ENCODE measurements around the gene CCDC190. TPM values are rescaled to one million over a fixed set of nuclear protein-coding genes. Genes with fewer than 3 reads are reported as not detected.

Gene CCDC190
- under 1 TPM in 1 of 2 donors, not detected in 1; 0.14 TPM for total RNA-seq

- H3K36me3 ChIP-seq = no peaks in the 10 kb centered on the region
- WGBS = 52% methylated on average over 4 of the region's 4 CpGs
- no peaks in the 10 kb centered on the region for H3K4me1 ChIP-seq (replicated peaks)
- H3K27me3 ChIP-seq (replicated peaks; ENCODE audit: insufficient read depth) = no peaks in the 10 kb centered on the region
- no peaks in the 10 kb centered on the region for H3K9me3 ChIP-seq
- DNase-seq (ENCODE audit: low spot score) = no peak
- intact Hi-C loops (cut with DNase I) = no loop called here
- no peak within 1 kb of the TSS for H3K4me3 ChIP-seq
- TF ChIP-seq POLR2AphosphoS5 (IDR thresholded peaks at IDR 0.05) = no peak
- TF ChIP-seq CTCF (IDR thresholded peaks at IDR 0.05) = no peak
- no peak for TF ChIP-seq POLR2A (IDR thresholded peaks at IDR 0.05)
- H3K27ac ChIP-seq = no peak within 1 kb of the TSS
Observed at GRCh38 chr1:162861101-162861500, at the start of gene CCDC190. Gene CCDC190 (minus strand): TSS chr1:162861175. CDS start chr1:162859646, 1,529 bp downstream.

- intact Hi-C loops (cut with DNase I) = no loop called here
- WGBS = 80% methylated on average over 2 of the region's 2 CpGs
- Histone ChIP-seq H3K27ac (no peak overlapping the region), H3K27me3 (replicated peaks; ENCODE audit: insufficient read depth) (no peaks in the 10 kb centered on the region), H3K36me3 (no peaks in the 10 kb centered on the region), H3K4me1 (replicated peaks) (no peaks in the 10 kb centered on the region), H3K4me3 (no peak overlapping the region), H3K9me3 (no peaks in the 10 kb centered on the region)
- DNase-seq (ENCODE audit: low spot score) = no peak
- TF ChIP-seq CTCF (IDR thresholded peaks at IDR 0.05) = no peak
- no peak for TF ChIP-seq POLR2AphosphoS5 (IDR thresholded peaks at IDR 0.05)
- no peak for TF ChIP-seq POLR2A (IDR thresholded peaks at IDR 0.05)
Observed at GRCh38 chr1:162910161-162910560, 49.2 kb upstream of the CCDC190 start.

GRCh38 chr1:162908780-162909179 is 47.8 kb upstream of the CCDC190 start:
- H3K27me3 ChIP-seq (replicated peaks; ENCODE audit: insufficient read depth) = no peaks in the 10 kb centered on the region
- 60% methylated on average over 2 of the region's 2 CpGs for WGBS
- intact Hi-C loops (cut with DNase I) = no loop called here

GRCh38 chr1:162908236-162908635 is 47.3 kb upstream of the CCDC190 start:
- intact Hi-C loops (cut with DNase I) = no loop called here
- no peak for TF ChIP-seq CTCF (IDR thresholded peaks at IDR 0.05)
- no peak for TF ChIP-seq POLR2AphosphoS5 (IDR thresholded peaks at IDR 0.05)
- TF ChIP-seq POLR2A (IDR thresholded peaks at IDR 0.05) = no peak
- WGBS = 49% methylated on average over 2 of the region's 2 CpGs

More at GRCh38 chr1:162908780-162909179, 47.8 kb upstream of the CCDC190 start:
- no peaks in the 10 kb centered on the region for H3K36me3 ChIP-seq
- TF ChIP-seq POLR2AphosphoS5 (IDR thresholded peaks at IDR 0.05) = no peak
- no peak for TF ChIP-seq POLR2A (IDR thresholded peaks at IDR 0.05)
- TF ChIP-seq CTCF (IDR thresholded peaks at IDR 0.05) = no peak
- no peaks in the 10 kb centered on the region for H3K4me1 ChIP-seq (replicated peaks)
- H3K27ac ChIP-seq = no peak overlapping the region
- no peak overlapping the region for H3K4me3 ChIP-seq
- no peak for DNase-seq (ENCODE audit: low spot score)
- no peaks in the 10 kb centered on the region for H3K9me3 ChIP-seq

GRCh38 chr1:162906485-162906884 is 45.5 kb upstream of the CCDC190 start:
- TF ChIP-seq POLR2A (IDR thresholded peaks at IDR 0.05) (no peak), POLR2AphosphoS5 (IDR thresholded peaks at IDR 0.05) (no peak), CTCF (IDR thresholded peaks at IDR 0.05) (no peak)
- H3K27me3 ChIP-seq (replicated peaks; ENCODE audit: insufficient read depth) = no peaks in the 10 kb centered on the region

More at GRCh38 chr1:162908236-162908635, 47.3 kb upstream of the CCDC190 start:
- no peak for DNase-seq (ENCODE audit: low spot score)
- Histone ChIP-seq H3K36me3 (no peaks in the 10 kb centered on the region), H3K27ac (no peak overlapping the region), H3K4me1 (replicated peaks) (no peaks in the 10 kb centered on the region), H3K27me3 (replicated peaks; ENCODE audit: insufficient read depth) (no peaks in the 10 kb centered on the region), H3K9me3 (no peaks in the 10 kb centered on the region), H3K4me3 (no peak overlapping the region)

More at GRCh38 chr1:162906485-162906884, 45.5 kb upstream of the CCDC190 start:
- WGBS = 58% methylated on average over 2 of the region's 2 CpGs
- H3K4me3 ChIP-seq = no peak overlapping the region
- no peaks in the 10 kb centered on the region for H3K4me1 ChIP-seq (replicated peaks)
- intact Hi-C loops (cut with DNase I) = no loop called here
- no peak for DNase-seq (ENCODE audit: low spot score)
- no peaks in the 10 kb centered on the region for H3K9me3 ChIP-seq
- H3K27ac ChIP-seq = no peak overlapping the region
- no peaks in the 10 kb centered on the region for H3K36me3 ChIP-seq

All from prostate gland (tissue), 2 donors.